ENCODE results near the gene TMEM132C.

Gene TMEM132C

DNA sequence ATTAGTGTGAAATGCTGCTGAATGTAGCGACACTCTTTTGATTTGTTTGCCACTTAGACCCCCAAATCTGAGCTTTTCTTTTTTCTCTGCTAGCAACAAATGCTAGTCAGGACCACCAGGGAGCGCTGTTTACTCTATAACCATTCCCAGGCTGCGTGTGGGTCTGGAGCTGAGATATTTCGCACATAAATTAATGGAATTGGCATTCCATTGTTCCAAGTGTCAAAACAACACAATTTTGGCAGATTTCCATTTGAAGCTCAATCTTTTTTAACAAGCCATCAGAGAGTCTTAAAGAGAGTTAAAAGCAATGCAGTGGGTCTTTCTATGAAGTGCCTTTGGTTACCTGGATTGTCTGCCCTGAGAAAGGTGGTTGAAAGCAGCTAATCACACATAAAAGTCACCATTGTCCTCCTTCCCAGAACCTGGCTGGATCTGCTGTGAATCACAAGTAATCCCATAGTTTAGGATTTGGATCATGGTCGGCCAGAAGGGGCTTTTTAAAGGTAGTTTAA, 7.4 kb upstream of the TMEM132C start:
- H3K36me3 ChIP-seq (ENCODE audit: control insufficient read depth, insufficient read depth, low read length) = no peaks in the 10 kb centered on the region
- H3K4me1 ChIP-seq (ENCODE audit: control insufficient read depth, insufficient read depth, low read length) = no peaks in the 10 kb centered on the region

GRCh38 chr12:128261757-128262156, 5.2 kb upstream of the TMEM132C start:
- Histone ChIP-seq H3K4me1 (ENCODE audit: control insufficient read depth, insufficient read depth, low read length) (peaks cover 8% of the 10 kb centered on the region; the same call in 1 of the 2 replicates), H3K27me3 (ENCODE audit: control insufficient read depth, insufficient read depth, low read length) (peaks cover 62% of the 10 kb centered on the region), H3K36me3 (ENCODE audit: control insufficient read depth, insufficient read depth, low read length) (no peaks in the 10 kb centered on the region), H3K27ac (ENCODE audit: low read depth, low read length) (no peak overlapping the region), H3K9me3 (ENCODE audit: control insufficient read depth, insufficient read depth, low read depth, low read length) (peaks cover 14% of the 10 kb centered on the region), H3K9ac (ENCODE audit: low read length) (no peak overlapping the region), H3K4me3 (ENCODE audit: low read depth, low read length) (no peak overlapping the region)

More for the DNA sequence above, 7.4 kb upstream of the TMEM132C start:
- H3K9me3 ChIP-seq (ENCODE audit: control insufficient read depth, insufficient read depth, low read depth, low read length) = peaks cover 13% of the 10 kb centered on the region
- no peak overlapping the region for H3K27ac ChIP-seq (ENCODE audit: low read depth, low read length)
- H3K4me3 ChIP-seq (ENCODE audit: low read depth, low read length) = no peak overlapping the region
- H3K27me3 ChIP-seq (ENCODE audit: control insufficient read depth, insufficient read depth, low read length) = peaks cover 40% of the 10 kb centered on the region
- H3K9ac ChIP-seq (ENCODE audit: low read length) = no peak overlapping the region

- Histone ChIP-seq H3K9ac (ENCODE audit: low read length) (no peak overlapping the region), H3K4me1 (ENCODE audit: control insufficient read depth, insufficient read depth, low read length) (peaks cover 19% of the 10 kb centered on the region), H3K27me3 (ENCODE audit: control insufficient read depth, insufficient read depth, low read length) (peaks cover 96% of the 10 kb centered on the region), H3K27ac (ENCODE audit: low read depth, low read length) (no peak overlapping the region), H3K9me3 (ENCODE audit: control insufficient read depth, insufficient read depth, low read depth, low read length) (peaks cover 14% of the 10 kb centered on the region), H3K4me3 (ENCODE audit: low read depth, low read length) (no peak overlapping the region), H3K36me3 (ENCODE audit: control insufficient read depth, insufficient read depth, low read length) (no peaks in the 10 kb centered on the region)
Observed at GRCh38 chr12:128265566-128265965, 1.4 kb upstream of the TMEM132C start.

GRCh38 chr12:128266086-128266485, 884 bp upstream of the TMEM132C start:
- H3K9ac ChIP-seq (ENCODE audit: low read length) = no peak overlapping the region
- H3K4me1 ChIP-seq (ENCODE audit: control insufficient read depth, insufficient read depth, low read length) = peaks cover 19% of the 10 kb centered on the region
- H3K4me3 ChIP-seq (ENCODE audit: low read depth, low read length) = peak overlapping the region; percentile 60
- no peaks in the 10 kb centered on the region for H3K36me3 ChIP-seq (ENCODE audit: control insufficient read depth, insufficient read depth, low read length)
- no peak overlapping the region for H3K27ac ChIP-seq (ENCODE audit: low read depth, low read length)
- peaks cover 14% of the 10 kb centered on the region for H3K9me3 ChIP-seq (ENCODE audit: control insufficient read depth, insufficient read depth, low read depth, low read length)
- H3K27me3 ChIP-seq (ENCODE audit: control insufficient read depth, insufficient read depth, low read length) = peaks cover 97% of the 10 kb centered on the region

- Histone ChIP-seq H3K4me1 (ENCODE audit: control insufficient read depth, insufficient read depth, low read length) (peaks cover 19% of the 10 kb centered on the region), H3K27ac (ENCODE audit: low read depth, low read length) (no peak overlapping the region), H3K9me3 (ENCODE audit: control insufficient read depth, insufficient read depth, low read depth, low read length) (peaks cover 14% of the 10 kb centered on the region), H3K9ac (ENCODE audit: low read length) (no peak overlapping the region), H3K27me3 (ENCODE audit: control insufficient read depth, insufficient read depth, low read length) (peaks cover 97% of the 10 kb centered on the region), H3K4me3 (ENCODE audit: low read depth, low read length) (peak overlapping the region; percentile 60), H3K36me3 (ENCODE audit: control insufficient read depth, insufficient read depth, low read length) (no peaks in the 10 kb centered on the region)
Observed at GRCh38 chr12:128266541-128267130, 334 bp upstream of the TMEM132C start.

DNA sequence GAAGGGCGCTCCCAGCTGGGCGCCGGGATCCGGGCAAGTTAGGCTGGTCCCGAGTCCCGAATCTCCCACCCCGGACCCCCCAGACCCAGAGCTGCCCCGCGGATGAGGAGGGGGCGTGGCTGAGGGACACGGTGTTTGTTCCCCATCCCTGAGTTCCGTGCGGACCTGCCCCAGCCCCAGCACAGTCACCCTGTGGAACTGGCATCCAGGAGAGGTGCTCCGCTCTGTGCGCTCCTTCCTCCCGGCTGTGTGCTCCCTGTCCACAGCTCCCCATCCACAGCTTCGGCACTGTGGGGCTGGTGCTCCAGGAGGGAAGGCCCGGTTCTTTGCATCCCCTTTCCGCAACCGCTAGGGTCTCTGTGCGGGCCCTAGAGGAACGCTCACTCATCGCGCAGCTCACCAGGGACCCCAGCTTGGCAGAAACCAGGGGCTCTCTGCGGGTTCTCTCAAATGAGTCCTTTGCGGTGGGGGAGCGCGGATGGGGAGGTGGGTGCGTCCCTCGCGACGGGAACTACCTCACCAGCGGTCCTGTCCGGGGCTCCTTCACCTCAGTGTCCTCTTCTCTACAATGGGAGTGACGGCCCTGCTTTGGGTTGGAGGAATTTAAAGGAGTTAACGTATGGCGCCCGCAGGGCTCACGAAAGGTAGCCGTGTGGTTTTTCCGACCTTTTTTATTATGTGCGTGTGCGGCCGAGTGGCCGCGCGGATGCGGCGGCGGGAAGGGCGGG, 845 bp downstream of the TMEM132C start:
- H3K27me3 ChIP-seq (ENCODE audit: control insufficient read depth, insufficient read depth, low read length) = peaks cover 94% of the 10 kb centered on the region

GRCh38 chr12:128268379-128268995, 1.5 kb downstream of the TMEM132C start:
- H3K4me1 ChIP-seq (ENCODE audit: control insufficient read depth, insufficient read depth, low read length) = peaks cover 19% of the 10 kb centered on the region
- H3K4me3 ChIP-seq (ENCODE audit: low read depth, low read length) = peak overlapping the region; percentile 74
- peaks cover 15% of the 10 kb centered on the region for H3K9me3 ChIP-seq (ENCODE audit: control insufficient read depth, insufficient read depth, low read depth, low read length)
- H3K27ac ChIP-seq (ENCODE audit: low read depth, low read length) = no peak overlapping the region
- peaks cover 87% of the 10 kb centered on the region for H3K27me3 ChIP-seq (ENCODE audit: control insufficient read depth, insufficient read depth, low read length)
- peak overlapping the region; percentile 3 for H3K9ac ChIP-seq (ENCODE audit: low read length)
- H3K36me3 ChIP-seq (ENCODE audit: control insufficient read depth, insufficient read depth, low read length) = no peaks in the 10 kb centered on the region

More for the DNA sequence above, 845 bp downstream of the TMEM132C start:
- H3K4me1 ChIP-seq (ENCODE audit: control insufficient read depth, insufficient read depth, low read length) = peaks cover 19% of the 10 kb centered on the region
- no peaks in the 10 kb centered on the region for H3K36me3 ChIP-seq (ENCODE audit: control insufficient read depth, insufficient read depth, low read length)
- peak overlapping the region; percentile 74 for H3K4me3 ChIP-seq (ENCODE audit: low read depth, low read length)
- peak overlapping the region; percentile 34 for H3K9ac ChIP-seq (ENCODE audit: low read length)
- H3K27ac ChIP-seq (ENCODE audit: low read depth, low read length) = no peak overlapping the region
- peaks cover 14% of the 10 kb centered on the region for H3K9me3 ChIP-seq (ENCODE audit: control insufficient read depth, insufficient read depth, low read depth, low read length)

GRCh38 chr12:128269181-128269591, 2.2 kb downstream of the TMEM132C start:
- H3K9ac ChIP-seq (ENCODE audit: low read length) = no peak overlapping the region
- peaks cover 13% of the 10 kb centered on the region for H3K9me3 ChIP-seq (ENCODE audit: control insufficient read depth, insufficient read depth, low read depth, low read length)
- peak overlapping the region; percentile 74 for H3K4me3 ChIP-seq (ENCODE audit: low read depth, low read length)
- no peaks in the 10 kb centered on the region for H3K36me3 ChIP-seq (ENCODE audit: control insufficient read depth, insufficient read depth, low read length)
- H3K27me3 ChIP-seq (ENCODE audit: control insufficient read depth, insufficient read depth, low read length) = peaks cover 80% of the 10 kb centered on the region
- H3K27ac ChIP-seq (ENCODE audit: low read depth, low read length) = no peak overlapping the region
- H3K4me1 ChIP-seq (ENCODE audit: control insufficient read depth, insufficient read depth, low read length) = peaks cover 19% of the 10 kb centered on the region

DNA sequence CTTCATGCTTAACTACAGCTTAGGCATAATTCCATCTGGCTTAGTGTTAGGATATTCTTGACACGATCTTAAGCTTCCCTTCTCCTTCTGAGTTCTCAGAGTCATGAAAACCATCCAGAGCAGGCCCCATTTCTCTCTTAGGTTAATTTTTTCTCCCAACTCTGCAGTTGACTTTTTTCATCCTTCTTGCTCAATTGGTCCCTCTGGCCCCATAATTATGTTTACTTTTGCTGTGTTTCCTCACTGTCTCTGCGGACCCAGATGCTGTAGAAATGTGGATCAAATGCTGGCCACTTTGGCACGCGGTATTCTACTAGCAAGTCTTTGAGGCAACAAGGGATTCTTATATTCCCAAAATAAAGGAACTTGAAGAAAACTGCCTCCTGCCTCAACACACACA, 9.5 kb downstream of the TMEM132C start:
- Histone ChIP-seq H3K4me3 (ENCODE audit: low read depth, low read length) (no peak overlapping the region), H3K27ac (ENCODE audit: low read depth, low read length) (no peak overlapping the region), H3K27me3 (ENCODE audit: control insufficient read depth, insufficient read depth, low read length) (peaks cover 37% of the 10 kb centered on the region), H3K9ac (ENCODE audit: low read length) (no peak overlapping the region), H3K4me1 (ENCODE audit: control insufficient read depth, insufficient read depth, low read length) (no peaks in the 10 kb centered on the region), H3K36me3 (ENCODE audit: control insufficient read depth, insufficient read depth, low read length) (no peaks in the 10 kb centered on the region), H3K9me3 (ENCODE audit: control insufficient read depth, insufficient read depth, low read depth, low read length) (peaks cover 24% of the 10 kb centered on the region)

- H3K27ac ChIP-seq (ENCODE audit: low read depth, low read length) = no peak overlapping the region
- H3K9me3 ChIP-seq (ENCODE audit: control insufficient read depth, insufficient read depth, low read depth, low read length) = peaks cover 3% of the 10 kb centered on the region; the same call in 1 of the 2 replicates
- H3K27me3 ChIP-seq (ENCODE audit: control insufficient read depth, insufficient read depth, low read length) = peaks cover 35% of the 10 kb centered on the region
- peaks cover 11% of the 10 kb centered on the region for H3K4me1 ChIP-seq (ENCODE audit: control insufficient read depth, insufficient read depth, low read length)
- H3K9ac ChIP-seq (ENCODE audit: low read length) = no peak overlapping the region
- no peaks in the 10 kb centered on the region for H3K36me3 ChIP-seq (ENCODE audit: control insufficient read depth, insufficient read depth, low read length)
- H3K4me3 ChIP-seq (ENCODE audit: low read depth, low read length) = no peak overlapping the region
Observed at GRCh38 chr12:128286970-128287369, 20.0 kb downstream of the TMEM132C start.

GRCh38 chr12:128288357-128288756, 21.4 kb downstream of the TMEM132C start:
- H3K9ac ChIP-seq (ENCODE audit: low read length) = no peak overlapping the region
- H3K9me3 ChIP-seq (ENCODE audit: control insufficient read depth, insufficient read depth, low read depth, low read length) = 0 out of 2 replicates have a peak, but pooled peaks cover under 1% of the 10 kb centered on the region
- no peak overlapping the region for H3K4me3 ChIP-seq (ENCODE audit: low read depth, low read length)
- H3K36me3 ChIP-seq (ENCODE audit: control insufficient read depth, insufficient read depth, low read length) = no peaks in the 10 kb centered on the region
- H3K27me3 ChIP-seq (ENCODE audit: control insufficient read depth, insufficient read depth, low read length) = peaks cover 42% of the 10 kb centered on the region
- H3K27ac ChIP-seq (ENCODE audit: low read depth, low read length) = no peak overlapping the region
- H3K4me1 ChIP-seq (ENCODE audit: control insufficient read depth, insufficient read depth, low read length) = peaks cover 12% of the 10 kb centered on the region
